Stimulated activated CD4-positive, alpha-beta T cell treated with anti-CD3 and anti-CD28 coated beads, Interleukin-4, amount 100 ng/mL, for 4 hours (primary cell): ENCODE results near the gene EMID1.

ENCODE experiments used
- DNase-seq, 2 experiments: peaks; one replicate each; pipeline ENCODE4 v3.0.0-alpha.2; 2020

The EMID1 gene

DNA sequence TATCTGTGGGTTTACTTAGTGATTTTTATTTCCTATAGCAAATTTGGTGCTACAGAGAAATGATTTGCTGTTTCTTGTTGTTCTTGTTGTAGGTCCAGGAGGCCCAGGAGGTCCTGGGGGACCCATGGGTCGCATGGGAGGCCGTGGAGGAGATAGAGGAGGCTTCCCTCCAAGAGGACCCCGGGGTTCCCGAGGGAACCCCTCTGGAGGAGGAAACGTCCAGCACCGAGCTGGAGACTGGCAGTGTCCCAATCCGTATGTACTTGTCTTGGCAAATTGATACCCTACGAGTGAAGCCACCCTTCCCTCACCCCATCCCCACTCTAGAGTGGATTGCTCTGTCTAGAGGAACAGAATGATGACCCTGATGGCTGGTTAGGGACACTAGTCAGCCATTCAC lies 92.9 kb downstream of the EMID1 start:
- no peak for DNase-seq

GRCh38 chr22:29299136-29299900 lies 93.6 kb downstream of the EMID1 start:
- no peak for DNase-seq

- no peak for DNase-seq
Observed at GRCh38 chr22:29300467-29300806, 94.7 kb downstream of the EMID1 start.

GRCh38 chr22:29300807-29301601 lies 95.3 kb downstream of the EMID1 start:
- no peak for DNase-seq

DNA sequence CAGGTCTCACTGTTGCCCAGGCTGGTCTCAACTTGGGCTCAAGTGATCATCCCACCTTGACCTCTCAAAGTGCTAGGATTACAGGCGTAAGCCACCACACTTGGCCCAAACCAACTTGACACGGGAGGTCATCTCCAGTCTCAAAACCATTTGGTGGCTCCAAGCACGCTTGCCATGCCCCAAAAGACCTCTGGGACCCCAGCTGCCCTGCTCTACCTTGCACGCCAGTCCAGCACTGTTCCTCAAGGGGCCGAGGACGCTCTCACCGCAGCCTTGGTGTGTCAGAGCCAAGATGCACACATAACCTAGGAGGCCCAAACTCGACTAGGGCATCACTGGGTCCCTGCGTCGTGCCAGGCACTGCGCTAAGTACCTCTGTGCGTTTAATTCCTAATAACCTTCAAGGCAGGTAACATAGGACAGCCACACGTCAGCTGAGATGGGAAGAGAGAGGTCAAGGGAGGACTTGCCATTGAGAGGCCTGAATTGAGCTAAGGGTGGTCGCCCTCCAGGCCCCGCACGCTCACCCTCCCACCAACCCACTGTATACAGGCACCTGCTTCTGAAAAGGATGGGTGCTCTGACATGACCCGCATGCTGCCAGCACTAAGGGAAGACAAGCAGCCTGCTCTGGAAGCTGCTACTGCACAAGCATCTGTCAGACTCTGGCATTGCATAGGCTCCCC lies 96.2 kb downstream of the EMID1 start:
- DNase-seq = no peak

DNA sequence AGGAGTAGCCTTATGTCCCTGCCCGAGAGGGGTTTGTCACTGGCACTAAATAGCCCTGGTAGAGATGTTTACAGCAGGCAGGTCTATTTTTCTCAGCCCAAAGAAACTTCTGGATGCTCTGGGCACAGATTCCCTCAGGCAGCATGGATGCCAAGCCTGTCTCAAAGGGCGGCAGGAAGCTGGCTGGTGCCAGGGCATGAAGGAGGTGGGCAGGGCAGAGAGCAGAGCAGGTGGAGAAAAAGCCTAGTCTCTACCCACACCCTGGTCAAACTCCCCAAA lies 96.6 kb downstream of the EMID1 start:
- no peak for DNase-seq

- no peak for DNase-seq
Observed at GRCh38 chr22:29302681-29303465, 97.2 kb downstream of the EMID1 start.

GRCh38 chr22:29305836-29306174 lies 100.1 kb downstream of the EMID1 start:
- DNase-seq = no peak

DNA sequence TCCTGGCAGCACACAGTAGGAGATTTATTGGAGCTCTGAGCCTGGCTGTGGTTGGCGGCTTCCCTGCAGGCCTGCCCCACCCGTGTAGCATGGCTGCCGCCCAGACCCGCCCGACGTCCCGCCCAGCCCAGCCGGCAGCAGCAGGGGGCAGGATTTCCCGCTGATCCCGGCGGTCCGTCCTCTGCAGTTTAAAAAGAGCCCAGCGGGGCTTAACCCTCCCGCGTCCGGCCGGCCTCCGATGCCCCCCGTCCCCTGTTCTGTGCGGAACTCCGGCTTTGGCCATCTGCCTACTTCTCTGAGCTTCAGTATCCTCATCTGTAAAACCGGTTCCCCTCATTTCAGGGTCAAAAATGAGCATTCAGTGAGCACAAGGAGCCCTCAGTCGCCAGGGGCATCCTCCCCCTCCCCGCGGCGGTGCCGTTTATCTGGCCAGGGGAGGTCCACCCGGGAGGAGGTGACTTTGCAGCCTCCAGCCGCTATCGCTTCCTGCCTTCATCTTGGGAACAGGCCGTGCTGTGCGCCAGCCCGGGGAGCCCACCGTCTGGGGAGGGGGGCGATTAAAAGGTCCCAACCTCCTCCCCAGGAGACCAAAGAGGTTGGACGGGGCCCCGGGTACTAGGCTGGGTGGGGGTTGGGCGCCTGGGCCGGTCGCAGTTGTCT lies 100.6 kb downstream of the EMID1 start, which contains the start of gene GAS2L1:
Gene GAS2L1 (plus strand): TSS at position 476 of the 660 bp plus-strand sequence. CDS start 1,456 bp downstream, outside the sequence.
- no peak for DNase-seq

DNA sequence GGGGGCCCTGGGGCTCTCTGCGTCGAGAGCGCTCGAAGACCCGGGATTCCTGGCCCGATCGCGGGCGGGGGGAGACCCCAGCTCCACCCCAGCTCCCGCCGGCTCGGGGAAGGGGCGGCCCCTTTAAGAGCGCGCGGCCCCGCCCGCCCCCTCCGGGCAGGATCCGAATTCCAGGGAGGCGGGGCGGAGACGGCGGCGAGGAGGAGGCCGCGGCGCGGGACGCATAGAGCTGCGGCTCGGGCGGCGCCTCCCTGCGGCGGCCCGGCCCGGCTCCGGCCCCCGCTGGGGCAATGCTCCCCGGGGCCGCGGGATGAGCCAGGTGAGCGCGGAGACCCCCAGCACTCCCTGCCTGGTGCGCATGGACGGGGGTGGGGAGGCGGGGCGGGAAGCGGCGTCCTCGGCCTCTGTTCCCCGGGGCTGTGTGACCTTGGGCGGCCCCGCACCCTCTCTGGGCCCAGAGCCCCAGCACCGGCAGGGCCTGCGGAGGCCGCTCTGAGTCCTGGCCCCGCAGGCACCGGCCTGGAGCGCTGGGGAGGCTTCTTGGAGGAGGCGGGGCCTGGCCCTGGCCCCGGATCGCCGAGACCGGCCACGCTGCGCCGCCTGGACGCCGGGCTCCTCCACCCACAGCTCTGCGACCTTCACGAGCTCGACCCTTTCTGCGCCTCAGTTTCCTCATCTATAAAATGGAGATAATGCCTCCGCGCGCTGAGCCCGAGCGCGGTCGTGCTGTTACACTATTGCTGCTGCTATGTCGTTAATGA lies 101.3 kb downstream of the EMID1 start:
- peak; percentile 10 to 47 for DNase-seq

DNA sequence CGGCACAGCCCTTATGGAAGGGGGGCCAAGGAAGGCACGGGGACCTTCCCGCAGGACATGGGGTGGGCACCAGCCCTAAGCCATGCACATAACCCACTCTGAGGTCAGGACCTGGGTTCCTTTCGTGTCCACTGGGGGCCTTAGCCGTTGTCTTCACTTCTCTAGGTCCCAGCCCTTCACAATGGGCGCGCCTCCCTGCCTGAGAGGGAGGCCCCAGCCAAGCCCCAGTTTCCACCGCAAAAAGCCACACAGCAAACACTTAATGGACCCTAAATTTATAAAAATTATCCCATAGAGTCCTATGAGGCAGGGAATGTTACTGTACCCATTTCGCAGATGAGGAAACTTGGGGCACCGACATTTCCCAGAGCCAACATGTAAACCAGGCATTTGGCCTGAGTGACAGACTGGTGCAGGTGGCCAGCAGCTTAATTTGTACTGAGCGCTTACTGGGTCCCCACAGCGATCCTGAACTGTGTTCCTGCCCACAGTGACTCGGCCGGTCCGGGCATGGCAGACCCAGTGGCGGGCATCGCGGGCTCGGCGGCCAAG lies 102.0 kb downstream of the EMID1 start:
- DNase-seq = no peak

DNA sequence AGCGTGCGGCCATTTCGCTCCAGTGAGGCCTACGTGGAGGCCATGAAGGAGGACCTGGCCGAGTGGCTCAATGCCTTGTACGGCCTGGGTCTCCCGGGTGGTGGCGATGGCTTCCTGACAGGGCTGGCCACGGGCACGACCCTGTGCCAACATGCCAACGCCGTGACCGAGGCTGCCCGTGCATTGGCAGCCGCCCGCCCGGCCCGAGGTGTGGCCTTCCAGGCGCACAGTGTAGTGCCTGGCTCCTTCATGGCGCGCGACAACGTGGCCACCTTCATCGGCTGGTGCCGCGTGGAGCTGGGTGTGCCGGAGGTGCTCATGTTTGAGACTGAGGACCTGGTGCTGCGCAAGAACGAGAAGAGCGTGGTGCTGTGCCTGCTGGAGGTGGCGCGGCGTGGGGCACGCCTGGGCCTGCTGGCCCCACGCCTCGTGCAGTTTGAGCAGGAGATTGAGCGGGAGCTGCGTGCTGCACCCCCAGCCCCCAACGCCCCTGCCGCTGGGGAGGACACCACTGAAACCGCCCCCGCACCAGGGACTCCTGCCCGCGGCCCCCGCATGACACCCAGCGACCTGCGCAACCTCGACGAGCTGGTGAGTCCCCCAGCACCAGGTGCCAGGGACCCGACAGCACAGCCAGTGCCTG lies 102.6 kb downstream of the EMID1 start:
- DNase-seq = no peak

- no peak for DNase-seq
Observed at GRCh38 chr22:29308791-29309262, 103.1 kb downstream of the EMID1 start.
